NCI-H2227 treated with DMSO at 0.1 percent for 48 hours (cell line): ENCODE measurements around the gene MTSS2.

Experiments
- DNase-seq: peaks from one replicate; lab custom pipeline; 2025; lab: John Stamatoyannopoulos, UW

MTSS2 gene

GRCh38 chr16:70699696-70700095 is 13.8 kb upstream of the MTSS2 start:
- DNase-seq, result no peak

GRCh38 chr16:70698901-70699300 is 13.0 kb upstream of the MTSS2 start:
- DNase-seq, result no peak

- DNase-seq, result no peak
These were observed 11.8 kb upstream of the MTSS2 start for GRCh38 chr16:70697594-70698170.

- peak; percentile 41 for DNase-seq
These were observed 11.2 kb upstream of the MTSS2 start for GRCh38 chr16:70696952-70697593.

GRCh38 chr16:70696355-70696754 is 10.5 kb upstream of the MTSS2 start:
- no peak for DNase-seq

GRCh38 chr16:70695331-70696070 is 9.6 kb upstream of the MTSS2 start:
- DNase-seq, result no peak

- no peak for DNase-seq
These were observed 9.0 kb upstream of the MTSS2 start for GRCh38 chr16:70694868-70695218.

GRCh38 chr16:70694088-70694867 is 8.4 kb upstream of the MTSS2 start:
- no peak for DNase-seq

- no peak for DNase-seq
These were observed 7.2 kb upstream of the MTSS2 start for GRCh38 chr16:70692873-70693671.

GRCh38 chr16:70692130-70692872 is 6.4 kb upstream of the MTSS2 start:
- DNase-seq, result no peak

GRCh38 chr16:70691223-70692129 is 5.6 kb upstream of the MTSS2 start:
- peak; percentile 28 for DNase-seq

- DNase-seq, result no peak
These were observed 4.4 kb upstream of the MTSS2 start for GRCh38 chr16:70689970-70690891.

- DNase-seq, result no peak
These were observed 3.4 kb upstream of the MTSS2 start for GRCh38 chr16:70689035-70689969.

GRCh38 chr16:70688246-70688742 is 2.4 kb upstream of the MTSS2 start:
- DNase-seq, result no peak

- DNase-seq, result no peak
These were observed 1.9 kb upstream of the MTSS2 start for GRCh38 chr16:70687671-70688245.

- no peak for DNase-seq
These were observed 1.3 kb upstream of the MTSS2 start for GRCh38 chr16:70687102-70687511.
